ENCODE data around the gene TRPM8. TPM values are rescaled to one million over a fixed set of nuclear protein-coding genes. Genes with fewer than 3 reads are reported as not detected.
"Not testable (repeated sequence)": the region's sequence is repeated elsewhere in the genome, so short reads cannot be mapped to it uniquely, and the experiment has no call there.

TRPM8 gene
- total RNA-seq, 2 experiments from 2014 or later: not detected

DNA sequence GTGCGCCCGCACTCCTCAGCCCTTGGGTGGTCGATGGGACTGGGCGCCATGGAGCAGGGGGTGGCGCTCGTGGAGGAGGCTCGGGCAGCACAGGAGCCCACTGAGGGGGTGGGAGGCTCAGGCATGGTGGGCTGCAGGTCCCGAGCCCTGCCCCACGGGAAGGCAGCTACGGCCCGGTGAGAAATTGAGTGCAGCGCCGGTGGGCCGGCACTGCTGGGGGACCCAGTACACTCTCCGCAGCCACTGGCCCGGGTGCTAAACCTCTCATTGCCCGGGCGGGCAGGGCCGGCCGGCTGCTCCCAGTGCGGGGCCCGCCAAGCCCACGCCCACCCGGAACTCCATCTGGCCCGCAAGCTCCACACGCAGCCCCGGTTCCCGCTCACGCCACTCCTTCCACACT, 55.3 kb downstream of the TRPM8 start:
- POLR2A ChIA-PET, CTCF ChIA-PET: not testable (repeated sequence)

DNA sequence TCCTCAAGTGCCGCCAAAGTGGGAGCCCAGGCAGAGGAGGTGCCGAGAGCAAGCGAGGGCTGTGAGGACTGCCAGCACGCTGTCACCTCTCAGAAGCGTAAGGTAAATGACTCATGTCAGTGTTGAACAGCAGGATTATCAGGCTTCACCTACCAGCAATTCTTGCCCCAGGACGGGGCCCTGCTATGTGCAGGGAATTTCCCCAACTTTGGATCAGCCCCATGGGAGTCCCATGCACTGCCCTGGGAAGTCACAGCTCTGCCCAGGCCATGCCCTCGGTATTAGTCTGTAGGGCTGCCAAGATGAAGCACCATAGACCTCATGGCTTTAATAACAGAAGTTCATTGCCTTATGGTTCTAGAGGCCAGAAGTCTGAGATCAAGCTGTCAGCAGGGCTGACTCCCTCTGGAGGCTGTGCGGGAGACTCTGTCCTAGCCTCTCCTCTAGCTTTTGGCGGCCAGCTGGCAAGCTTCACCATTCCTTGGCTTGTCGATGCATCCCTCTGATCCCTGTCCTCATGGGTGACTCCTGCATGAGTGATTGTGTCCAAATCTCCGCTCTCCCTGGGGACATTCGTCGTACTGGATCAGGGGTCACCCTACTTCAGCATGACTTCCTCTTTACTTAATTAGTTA, 55.9 kb downstream of the TRPM8 start:
- ChIA-PET CTCF (no interaction called here), POLR2A (no interaction called here)

DNA sequence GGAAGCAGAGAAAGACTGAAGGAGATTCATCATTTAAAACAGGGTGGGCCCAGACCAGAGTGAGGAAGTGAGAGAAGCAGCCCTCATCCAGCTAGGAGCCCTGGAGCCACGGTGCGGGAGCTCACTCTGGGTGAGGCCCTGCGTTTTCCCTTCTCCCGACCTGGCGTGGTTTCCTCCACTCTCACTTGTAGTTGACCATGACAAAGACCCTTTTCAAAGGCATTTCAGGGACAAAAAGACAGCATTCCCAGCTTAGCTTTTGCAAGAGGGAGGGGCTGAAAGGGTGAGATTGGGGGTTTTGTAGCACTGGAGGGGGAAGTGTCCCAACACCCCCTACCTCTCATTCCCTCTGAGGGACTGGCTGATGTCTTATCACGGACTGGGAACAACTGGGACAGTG, 56.6 kb downstream of the TRPM8 start:
- ChIA-PET POLR2A (no interaction called here), CTCF (no interaction called here)

DNA sequence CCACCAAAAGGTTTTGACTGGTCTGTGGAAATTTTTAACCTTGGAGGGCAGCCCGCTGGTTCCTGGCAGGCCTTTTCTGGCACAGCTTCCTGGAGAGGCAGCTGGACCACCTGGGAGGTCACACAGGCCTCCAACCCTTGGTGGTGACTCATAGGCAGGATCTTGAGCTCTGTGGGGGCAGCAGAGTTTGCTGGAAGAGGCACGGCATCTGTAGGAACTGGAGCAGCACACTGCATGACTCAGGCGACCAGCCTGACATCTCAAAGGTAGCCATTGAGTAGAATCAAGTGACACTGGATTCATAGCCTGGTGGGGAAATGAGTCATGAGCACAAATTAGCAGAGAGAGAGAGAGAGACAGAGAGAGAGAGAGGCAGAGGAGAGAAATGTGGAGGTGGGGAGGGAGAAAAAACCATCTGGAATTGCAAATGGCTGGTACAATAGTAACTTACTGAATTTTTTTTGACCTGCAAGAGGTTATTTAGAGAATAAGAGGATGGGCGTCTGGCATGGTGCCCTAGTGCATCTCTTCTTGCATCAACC, 57.4 kb downstream of the TRPM8 start:
- ChIA-PET POLR2A (no interaction called here), CTCF (no interaction called here)

DNA sequence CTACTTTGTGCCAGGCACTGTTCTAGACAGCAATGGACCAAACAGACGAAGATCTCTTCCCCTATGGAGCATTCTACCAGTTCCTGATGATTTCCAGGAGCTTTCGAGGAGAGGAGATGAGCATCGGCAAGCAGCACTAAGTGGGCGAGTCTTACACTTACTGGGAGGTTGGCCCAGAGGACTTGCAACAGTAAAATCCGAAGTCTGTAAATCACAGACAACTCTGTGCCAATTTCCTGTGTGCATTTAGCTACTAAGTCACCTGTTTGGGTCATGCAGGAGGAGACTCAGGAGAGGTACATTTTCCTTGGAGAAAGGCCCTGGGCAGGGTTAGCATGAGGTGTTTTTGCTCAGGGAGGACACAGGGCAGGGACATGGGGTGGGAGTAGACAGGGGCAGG, 58.9 kb downstream of the TRPM8 start:
- POLR2A ChIA-PET: no interaction called here
- CTCF ChIA-PET: no interaction called here

DNA sequence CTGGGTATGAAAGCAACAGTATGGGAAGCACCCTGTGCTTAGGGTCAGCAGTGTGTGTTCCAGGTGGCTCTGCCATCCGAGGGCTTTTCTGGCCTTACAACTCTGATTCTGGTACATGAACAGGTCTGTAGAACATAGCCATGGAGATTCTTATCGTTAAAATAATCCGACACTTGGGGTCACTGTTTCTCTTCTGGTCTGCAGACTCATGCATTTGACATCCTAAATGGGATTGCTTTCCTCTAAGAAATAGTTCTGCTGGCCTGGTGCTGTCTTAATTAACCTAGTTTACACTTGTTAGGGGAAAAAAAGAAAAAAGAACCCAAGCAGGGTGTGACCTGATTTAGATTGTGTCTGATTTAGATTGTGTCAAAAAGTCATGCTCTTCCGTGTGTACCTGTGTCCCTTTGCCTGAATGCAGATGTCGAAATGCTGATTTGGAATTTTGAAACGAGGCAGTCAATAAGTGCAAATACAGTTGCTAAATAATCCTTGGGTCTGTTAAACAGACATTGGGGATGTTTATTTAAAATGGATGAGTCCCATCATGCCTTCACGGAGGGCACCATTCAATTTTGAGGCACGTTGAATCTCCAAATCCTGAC, 59.6 kb downstream of the TRPM8 start:
- ChIA-PET CTCF (no interaction called here), POLR2A (no interaction called here)

DNA sequence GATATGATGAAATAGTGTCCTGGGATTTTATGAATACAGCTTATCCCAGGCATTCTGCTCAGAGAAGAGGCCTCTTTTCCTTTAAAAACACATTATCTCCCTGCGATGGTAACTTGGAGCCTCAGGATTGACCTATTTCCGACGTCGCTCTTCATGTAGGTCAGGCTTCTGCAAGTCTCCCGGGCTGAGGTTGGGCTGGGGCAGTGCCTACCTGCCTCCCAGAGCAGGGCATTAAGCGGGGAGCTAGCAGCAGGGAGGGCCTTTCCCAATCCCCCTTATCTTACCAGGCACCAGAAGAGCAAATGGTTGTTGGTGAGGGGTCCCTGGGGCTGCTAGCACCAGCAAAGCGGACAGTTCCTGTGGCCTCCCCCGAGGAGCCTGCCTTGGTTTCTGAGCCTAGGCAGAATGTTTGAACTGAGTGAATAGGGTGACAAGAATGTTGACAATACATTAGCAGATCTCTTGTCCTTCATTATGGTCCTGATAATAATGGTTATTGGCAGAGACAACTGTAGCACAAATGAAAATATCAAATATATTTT, 60.2 kb downstream of the TRPM8 start:
- CTCF ChIA-PET: no interaction called here

DNA sequence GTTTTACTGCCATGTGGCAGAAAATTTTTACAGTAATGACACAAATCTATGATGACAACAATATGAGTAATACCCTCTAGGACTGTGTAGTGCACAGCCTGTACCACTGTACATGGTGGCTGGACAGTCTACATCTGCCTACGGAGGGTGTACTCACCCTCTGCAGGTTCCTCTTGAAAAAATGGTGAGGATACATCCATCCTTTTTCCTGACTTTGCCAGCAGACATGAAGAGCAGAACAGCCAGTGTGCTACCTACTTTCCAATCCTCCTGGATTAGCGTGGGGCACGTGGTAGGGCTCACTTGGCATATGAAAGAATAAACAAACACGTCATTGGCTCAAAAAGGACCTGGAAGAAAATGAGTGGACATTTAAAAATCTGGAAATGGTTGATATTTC, 62.6 kb downstream of the TRPM8 start:
- CTCF ChIA-PET: no interaction called here
- POLR2A ChIA-PET: no interaction called here

More for the DNA sequence above, 60.2 kb downstream of the TRPM8 start:
- POLR2A ChIA-PET: no interaction called here

DNA sequence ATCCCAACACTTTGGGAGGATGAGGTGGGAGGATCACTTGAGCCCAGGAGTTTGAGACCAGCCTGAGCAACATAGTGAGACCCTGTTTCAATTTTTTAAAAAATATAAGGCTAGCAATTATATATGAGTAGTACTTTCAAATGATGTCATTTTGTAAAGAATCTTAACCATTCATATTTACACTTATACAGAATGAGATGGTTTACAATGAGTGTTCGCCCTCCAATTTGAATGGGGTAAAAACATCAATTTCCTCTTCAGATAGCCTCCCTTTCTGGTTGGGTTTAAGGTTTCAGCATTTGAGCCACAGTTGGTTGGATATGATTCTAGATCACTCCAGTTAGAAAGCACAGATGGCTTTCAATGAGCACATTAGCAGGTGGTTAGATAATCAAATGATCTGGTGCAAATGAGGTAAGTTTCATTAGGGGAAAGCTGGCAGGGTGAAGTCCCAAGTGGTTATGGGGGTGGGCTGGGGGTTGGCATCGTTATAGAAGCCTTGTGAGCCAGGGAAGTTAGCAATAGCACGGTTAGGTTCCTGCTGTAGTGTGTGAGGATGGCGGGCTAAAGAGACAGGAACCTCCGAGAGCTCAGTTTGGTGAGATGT, 63.9 kb downstream of the TRPM8 start:
- ChIA-PET CTCF (no interaction called here), POLR2A (no interaction called here)

DNA sequence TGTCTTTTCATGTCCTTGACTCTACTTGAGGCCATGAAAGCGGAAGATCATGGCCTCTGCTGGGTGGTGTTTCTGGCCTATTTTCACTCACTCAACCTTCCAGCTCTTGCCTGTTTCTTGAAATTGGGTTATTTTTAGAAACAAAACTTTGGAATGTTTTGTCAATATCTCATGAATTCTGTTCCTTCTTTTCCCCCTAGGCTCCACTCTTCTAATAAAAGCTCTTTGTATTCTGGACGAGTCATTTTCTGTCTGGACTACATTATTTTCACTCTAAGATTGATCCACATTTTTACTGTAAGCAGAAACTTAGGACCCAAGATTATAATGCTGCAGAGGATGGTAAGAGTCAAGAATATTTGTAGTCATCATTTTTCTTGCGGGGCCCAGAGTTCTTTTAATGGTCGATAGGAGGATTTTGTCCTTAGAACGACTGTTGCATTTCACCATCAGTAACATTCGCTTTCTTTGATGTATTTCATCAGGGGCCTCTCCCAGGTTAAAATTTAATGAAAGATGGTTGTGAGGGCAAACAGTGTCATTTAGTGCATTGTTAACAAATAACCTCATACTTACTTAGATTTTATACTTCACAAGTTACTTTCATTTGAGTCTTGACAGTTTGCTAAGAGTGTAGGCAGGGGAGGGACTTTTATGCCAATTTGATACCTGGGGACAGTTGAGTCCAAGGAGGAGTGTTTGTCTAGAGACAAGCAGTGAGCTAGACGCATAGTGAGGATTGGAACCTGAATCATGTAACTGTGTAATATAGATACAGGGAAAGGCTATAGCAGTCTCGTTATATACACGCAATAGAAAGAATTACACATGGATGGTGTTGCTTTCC, 64.6 kb downstream of the TRPM8 start:
- CTCF ChIA-PET: no interaction called here
- POLR2A ChIA-PET: no interaction called here

DNA sequence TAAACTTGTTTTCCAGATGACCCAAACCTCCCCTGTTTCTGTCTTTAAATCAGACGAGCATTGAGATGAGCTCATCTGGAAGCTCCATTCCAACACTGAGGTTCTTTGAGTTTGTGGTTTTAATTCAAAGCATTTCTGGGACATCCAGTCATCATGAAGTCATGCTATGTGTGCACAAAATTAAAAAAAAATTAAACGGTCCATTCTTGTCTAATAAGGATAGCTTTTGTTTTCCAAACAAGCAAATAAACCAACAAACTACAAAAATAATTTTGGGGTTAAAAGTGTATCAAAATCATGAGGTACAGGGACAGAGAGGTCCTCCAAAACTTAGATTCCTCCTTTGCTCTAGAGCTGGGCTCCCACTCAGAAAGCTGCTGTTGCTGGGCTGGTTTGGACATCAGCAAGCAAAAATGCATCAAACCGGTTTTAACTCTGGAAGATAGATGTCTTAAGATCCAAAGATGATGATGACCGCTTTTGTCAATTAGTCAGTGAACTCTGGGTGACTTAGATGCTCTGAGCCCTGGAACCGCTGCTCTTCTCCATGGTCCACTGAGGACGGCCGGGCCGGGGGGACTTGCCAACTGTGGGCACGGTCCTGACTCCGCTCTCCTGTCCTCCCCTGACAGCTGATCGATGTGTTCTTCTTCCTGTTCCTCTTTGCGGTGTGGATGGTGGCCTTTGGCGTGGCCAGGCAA, 65.4 kb downstream of the TRPM8 start:
- ChIA-PET CTCF (no interaction called here), POLR2A (no interaction called here)

DNA sequence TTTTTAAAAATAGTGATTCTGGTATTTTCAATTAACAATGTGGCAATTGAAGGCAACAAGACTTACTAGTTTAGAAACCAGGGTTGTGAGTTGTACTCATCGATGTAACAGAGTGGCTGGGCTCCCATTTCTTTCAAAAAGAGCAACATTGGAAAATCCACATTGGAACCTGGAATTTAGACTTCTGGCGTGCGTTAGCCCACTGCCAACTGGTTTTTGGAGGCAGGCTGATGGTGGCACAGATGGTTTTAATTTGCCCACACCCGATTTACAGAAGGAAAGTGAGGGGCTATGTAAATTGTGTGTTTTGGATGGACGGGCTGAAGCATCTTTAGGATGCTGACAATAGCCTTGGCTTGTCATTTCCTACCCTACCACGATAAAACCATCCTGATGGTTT, 66.3 kb downstream of the TRPM8 start:
- CTCF ChIA-PET: no interaction called here

DNA sequence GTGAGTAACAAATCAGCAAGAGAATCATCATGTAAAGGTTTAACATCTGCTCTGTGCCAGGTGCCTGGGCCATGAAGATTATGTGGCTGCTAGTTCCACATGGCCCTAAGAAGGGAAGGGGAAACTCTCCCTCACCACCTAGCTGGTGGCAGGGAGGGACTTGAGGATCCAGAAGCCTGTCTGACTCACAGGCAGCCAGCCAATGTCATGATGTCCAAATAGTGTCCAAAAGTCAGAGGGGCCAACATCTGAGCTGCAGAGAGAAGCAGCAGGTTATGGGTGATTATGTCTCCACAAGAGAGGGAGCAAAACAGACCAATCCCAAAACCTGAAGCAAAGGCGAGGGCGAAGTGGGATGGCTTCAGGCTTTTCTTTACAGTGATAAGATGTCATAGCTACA, 71.4 kb downstream of the TRPM8 start:
- ChIA-PET POLR2A (no interaction called here), CTCF (interaction anchor here (0.7 to 1.2 kb wide), 2 partner anchors 36 to 569 kb away, joined by 3 read pairs; no protein-coding TSS in a partner anchor)

More for the DNA sequence above, 66.3 kb downstream of the TRPM8 start:
- POLR2A ChIA-PET: no interaction called here

DNA sequence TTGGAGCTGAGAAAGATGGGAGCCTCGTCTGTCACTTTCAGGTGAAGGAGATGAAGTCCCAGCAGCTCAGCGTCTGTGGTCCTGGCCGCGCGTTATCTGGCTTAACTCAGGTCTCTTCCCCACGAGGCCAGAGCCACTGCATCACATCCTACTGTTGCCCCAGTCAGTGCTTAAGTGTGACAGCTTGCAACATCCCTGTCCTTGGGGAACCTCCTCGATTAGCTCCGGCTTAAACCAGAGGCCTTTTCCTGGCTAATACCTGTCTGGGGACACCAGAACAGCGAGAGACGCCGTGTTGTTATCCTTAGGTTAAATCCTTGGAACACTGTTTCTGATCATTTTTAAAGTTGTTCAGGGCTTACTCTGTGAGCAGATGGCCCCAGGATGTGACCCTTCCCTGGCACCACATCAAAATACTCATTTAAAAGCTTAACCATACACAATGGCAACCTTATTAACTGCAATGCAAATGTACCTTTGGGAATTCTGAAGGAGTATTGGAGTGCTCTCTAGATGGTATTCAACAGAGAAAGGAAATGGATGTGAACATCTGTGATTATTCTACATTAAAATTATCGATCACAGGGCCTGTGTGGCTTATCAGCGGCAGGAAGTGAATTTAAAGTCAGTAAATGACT, 72.2 kb downstream of the TRPM8 start:
- POLR2A ChIA-PET: no interaction called here
- CTCF ChIA-PET: interaction anchor here (1.2 kb wide), 1 partner anchor 36 kb away, joined by 3 read pairs; no protein-coding TSS in a partner anchor

DNA sequence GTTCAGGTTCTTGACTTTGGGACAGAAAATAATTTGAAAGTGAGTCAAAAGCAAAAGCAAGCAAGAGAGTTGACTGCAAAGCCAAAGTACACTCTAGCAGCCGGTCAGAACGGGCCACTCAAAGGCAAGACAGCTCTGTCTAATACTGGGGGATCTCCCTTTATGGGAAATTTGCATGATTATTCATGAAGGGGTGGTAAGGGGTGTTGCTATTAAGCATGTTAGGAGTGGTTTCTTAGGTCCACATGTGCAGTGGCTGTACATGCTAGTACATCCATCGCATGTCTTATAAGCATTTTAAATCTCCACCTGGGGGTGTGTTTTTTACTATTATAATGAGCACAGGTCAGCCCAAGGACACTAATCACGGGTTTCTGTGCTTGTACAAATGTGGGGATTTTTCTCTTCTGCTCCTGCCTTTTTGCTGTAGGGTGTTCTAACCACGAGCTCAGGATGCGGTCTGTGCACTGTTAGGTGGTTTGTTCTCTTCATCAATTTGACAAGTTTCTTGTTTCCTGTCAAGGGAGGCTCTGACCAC, 73.2 kb downstream of the TRPM8 start:
- CTCF ChIA-PET: no interaction called here

DNA sequence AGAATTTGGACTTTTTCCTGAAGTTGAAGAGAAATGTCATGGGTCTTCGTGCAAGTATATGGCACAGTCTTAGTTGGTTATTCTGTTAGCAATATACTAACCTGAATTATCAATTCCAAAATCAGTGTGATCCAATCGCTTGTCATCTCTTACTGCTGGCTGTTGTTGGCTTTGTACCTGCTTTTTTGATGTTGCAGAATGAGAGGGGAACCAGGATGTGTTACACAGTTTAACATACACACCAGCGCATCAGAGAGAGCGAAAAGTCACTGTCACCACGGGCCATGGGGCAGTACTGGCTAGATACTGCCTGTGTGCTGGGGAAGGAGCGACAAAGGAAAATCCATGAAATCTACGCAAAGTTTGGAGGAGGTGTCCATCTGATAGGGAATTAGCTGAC, 74.0 kb downstream of the TRPM8 start:
- ChIA-PET POLR2A (no interaction called here), CTCF (interaction anchor here (0.6 kb wide), 1 partner anchor 1593 kb away, joined by 3 read pairs; no protein-coding TSS in a partner anchor)

More for the DNA sequence above, 73.2 kb downstream of the TRPM8 start:
- POLR2A ChIA-PET: no interaction called here

DNA sequence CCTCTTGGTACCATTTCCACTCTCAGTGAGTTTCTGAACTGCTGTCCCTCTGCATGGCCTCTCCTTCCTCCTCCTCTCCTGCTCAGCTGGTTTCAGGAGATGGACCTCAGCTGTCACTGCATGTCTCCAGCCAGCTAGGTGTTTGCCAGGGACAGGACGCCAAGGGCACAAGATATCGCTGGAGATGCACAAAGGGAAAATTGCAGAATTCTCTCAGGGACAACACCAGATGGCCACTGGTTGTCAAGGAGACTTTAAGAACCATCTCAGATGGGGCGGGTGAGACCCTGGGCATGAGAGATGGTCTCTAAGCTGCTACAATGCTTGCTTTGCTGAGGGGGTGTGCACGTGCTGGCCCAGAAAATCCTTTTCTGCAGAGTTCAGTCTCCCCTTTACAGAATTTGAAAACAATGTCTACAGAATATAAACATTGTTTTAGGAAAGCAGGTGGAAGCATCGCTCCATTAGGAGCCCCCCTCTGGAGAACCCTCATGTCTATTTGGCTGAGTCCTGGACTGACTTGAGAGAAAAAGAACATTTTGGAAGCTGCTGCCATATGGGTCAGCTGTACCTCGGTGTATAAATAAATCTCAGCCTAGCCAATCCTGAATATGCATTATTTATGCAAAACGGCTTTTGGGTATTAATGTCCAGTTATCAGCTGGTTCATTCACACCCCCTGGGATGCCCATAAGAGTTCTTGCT, 75.5 kb downstream of the TRPM8 start:
- CTCF ChIA-PET: interaction anchor here (1.0 kb wide), 1 partner anchor 408 kb away, joined by 3 read pairs; no protein-coding TSS in a partner anchor
- POLR2A ChIA-PET: no interaction called here

DNA sequence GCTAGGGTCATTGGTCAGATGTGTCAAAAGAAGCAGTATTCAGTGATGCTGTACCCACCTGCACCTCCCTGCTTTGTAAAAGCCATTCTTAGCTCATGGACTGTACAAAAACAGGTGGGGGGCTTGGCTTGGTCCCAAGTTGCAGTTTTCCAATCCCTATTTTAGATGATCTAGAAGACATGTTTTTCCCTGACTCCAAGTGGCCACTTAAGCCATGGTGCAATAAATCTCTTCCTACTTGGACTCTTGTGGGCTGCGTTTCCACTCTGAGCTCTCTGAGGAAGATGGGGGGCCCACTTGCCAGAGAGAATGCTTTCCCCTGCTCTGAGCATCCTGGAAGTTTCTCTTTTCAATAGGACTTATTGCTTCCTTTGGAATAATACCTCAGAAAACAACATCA, 76.3 kb downstream of the TRPM8 start:
- POLR2A ChIA-PET: no interaction called here
- CTCF ChIA-PET: no interaction called here

Measured in activated CD8-positive, alpha-beta memory T cell treated with anti-CD3 and anti-CD28 coated beads for 36 hours (primary cell).